ENCODE measurements around the gene STX11.

Gene STX11

DNA sequence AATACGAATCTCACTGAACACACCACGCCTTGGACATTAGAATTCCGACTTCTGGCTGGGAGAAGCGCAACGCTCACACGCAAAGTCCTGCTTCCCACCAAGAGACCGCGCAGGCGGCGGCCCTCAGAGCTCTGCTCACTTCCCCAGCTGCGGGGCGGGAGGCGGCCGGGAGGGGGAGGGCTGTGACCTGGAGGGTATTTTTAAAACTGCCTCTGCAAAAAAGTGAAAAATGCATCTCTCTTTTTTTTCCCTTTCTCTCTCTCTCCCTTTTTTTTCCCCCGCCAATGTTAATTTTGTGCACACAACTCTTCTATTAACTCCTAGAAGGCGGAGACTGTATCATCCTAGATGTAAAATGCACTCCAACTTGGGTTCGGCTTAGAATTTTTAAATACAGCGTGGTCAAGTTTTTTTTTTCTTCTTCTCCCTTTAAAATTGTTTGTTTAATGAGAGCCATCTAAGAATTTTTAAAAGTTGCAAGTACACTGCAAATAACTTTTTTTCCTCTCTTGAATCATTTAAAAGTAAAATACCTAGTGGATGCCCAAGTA lies 66.4 kb downstream of the STX11 start:
- no peak for DNase-seq

DNA sequence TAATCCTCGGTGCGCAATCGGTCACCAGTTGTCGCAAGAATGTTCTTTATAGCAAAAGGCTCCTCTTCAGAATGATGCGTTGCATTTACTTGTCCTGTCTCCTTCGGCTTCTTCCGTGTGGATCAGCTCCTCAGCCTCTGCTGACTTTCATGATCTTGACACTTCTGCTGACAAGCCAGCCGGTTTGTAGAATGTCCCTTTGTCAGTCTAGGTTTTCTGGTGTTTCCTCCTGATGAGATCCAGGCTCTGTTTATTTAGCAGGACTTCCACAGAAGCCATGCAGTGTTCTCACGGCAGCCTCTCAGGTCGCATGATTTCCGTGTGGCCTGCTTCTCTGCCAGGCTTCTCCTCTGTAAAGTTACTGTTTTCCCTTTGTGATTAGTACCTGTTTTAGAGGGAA lies 66.9 kb downstream of the STX11 start:
- no peak for DNase-seq

DNA sequence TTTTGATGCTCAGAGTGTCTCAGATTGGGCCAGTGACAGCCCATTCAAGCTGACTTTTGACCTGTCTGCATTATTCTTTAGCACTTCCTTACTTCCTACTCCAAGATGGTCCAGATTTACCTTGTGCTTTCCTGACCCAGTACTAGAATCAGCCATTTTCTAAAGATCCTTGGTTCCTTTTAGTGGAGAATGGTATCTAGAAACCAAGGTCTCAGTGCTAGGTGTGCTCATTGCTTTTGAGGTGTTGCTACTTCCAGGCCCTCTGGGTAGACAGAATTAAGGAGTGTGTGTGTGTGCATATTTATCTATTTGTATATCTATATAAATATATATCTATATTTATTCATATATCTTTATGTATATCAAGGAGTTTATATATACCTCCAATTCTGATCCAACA lies 67.5 kb downstream of the STX11 start:
- no peak for DNase-seq

DNA sequence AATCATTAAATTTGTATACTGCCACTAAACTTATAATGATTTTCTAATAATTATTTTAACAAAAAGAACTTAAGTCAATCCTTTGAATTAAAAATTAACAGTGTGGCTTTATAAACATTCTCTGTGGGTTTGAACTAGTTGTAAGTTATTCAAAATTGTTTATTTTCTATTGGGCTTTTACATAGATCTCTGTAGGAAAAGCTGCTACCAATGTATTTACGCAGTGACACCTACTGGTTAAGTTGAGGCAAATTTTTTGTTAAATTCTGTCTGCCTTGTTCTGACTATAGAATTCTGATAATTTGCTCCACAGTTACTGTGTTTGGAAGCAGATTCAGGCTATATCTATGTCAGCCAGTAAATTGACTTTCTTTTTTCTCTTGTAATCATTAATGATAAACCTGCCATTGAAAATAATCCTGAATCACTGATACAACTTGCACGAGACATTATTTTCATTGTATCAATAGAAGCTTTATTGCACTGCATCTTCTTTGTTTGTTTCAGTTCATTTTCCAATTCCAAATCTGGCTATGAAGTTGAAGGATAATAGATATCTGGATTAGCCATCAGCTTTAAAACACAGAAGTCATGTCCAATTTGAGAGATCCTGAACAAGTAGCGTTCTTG lies 68.9 kb downstream of the STX11 start:
- no peak for DNase-seq

DNA sequence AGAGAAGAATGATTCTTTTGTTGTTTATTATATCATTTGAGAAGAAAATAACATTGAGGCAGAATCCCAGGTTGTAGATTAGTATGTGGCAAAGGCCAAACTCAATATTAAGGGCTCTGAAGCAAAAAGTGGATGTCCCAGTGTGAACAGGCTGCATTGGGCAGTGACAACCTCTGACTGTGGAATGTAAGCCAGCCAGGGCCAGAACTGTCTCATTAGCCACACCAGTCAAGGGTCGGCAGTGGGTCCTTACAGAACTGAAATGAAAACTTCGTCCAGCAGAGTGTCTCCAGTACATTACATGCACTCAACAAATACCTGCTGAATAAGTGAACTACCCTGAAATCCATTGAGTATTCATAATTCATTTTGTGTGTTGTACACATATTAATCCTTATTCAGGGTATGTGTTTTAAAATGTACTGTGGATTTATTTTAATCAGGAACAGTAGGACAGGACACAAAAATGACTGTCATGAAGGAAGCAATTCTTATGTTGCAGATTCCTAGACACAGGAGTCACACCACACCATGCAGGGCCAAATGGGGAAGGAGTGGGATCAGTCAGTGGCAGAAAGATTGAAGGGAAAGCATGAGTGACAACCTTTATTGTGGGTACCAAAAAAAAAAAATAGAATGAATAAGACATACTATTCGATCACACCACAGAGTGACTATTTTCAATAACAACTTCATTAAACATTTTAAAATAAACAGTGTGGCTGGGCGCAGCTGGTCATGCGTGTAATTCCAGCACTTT lies 69.9 kb downstream of the STX11 start:
- DNase-seq: no peak

DNA sequence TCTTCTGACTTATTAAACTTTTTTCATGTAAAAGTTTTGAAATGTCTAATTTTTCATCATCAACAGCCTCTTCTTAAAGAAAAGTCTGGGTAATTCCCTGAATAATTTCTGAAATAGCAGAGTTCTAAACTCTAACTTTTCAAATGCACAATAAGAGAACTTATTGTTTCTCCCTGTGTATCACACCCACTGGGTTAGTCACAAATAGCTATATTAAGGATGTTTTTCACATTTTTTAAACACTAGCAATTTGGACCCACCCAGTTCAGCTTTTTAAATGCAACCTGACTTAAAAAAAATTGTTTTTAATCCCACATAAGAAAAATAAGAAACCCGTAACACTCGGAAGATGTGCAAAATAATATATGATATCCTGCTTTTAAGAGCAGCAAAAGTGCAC lies 73.4 kb downstream of the STX11 start:
- no peak for DNase-seq

DNA sequence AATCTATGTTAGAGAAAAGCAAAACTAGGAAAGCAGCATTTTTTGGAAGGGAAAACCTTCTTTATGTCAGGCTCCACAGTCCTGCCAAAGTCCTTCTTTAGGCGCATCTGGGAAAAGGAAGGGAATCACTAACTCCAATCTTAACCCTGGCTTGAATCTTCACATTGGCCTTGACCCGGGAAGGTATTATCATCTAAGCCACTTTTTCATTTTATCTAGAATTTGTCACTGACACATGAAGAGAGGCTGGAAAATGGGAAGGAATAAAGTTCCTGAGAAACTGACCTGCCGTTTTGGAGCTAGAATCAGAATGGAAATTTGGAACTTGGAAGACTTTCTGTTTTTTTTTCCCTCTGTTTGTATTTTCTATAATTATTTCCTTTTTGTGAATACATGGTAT lies 81.4 kb downstream of the STX11 start:
- DNase-seq: no peak

DNA sequence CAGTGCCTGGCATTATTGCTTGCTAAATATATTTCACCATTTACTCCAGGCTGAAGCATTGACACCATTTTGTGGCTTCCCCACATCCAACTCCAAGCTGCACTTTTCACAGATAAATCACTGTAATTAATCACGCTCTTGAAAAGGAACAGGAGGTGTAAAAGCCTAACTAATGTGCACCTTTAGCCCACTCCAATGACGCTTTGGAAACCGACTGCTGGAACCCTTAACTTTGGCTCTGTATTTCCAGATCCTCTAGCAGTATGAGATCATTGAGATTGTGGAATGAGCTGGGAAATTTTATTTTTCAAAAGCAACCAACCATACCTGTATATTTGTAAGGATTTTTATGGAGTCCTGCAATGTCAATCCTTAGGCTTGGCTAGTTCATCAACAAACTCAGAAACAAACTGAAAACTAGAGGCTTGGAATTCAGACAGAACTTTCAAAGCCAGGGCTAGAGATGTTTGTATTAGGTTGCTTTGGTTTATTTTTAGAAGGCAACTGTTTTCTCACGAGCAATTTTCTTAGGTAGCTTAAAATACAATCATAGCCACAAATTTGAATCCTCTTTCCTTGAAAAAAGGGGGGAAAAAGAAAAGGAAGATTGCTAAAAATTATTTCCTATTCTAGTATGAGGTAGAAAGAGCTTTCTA lies 82.0 kb downstream of the STX11 start:
- no peak for DNase-seq

DNA sequence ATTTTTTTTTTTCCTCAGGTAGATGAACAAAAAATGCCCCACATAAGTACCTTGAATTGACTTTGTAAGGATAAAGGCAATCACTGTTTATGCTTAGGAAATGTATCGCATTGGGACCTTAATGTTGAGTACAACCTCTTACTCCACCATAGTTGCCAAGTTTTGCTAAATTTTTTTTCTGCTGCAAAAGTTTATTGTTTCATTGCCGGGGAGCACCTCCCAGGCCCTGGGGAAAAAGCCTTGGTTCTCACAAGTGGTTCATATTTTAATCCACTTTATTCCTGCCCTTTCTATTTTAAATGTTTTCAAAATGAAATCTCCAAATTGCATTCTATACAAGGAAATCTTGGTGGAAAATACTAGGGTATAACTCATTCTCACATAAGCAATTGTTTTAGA lies 82.5 kb downstream of the STX11 start:
- DNase-seq: no peak

DNA sequence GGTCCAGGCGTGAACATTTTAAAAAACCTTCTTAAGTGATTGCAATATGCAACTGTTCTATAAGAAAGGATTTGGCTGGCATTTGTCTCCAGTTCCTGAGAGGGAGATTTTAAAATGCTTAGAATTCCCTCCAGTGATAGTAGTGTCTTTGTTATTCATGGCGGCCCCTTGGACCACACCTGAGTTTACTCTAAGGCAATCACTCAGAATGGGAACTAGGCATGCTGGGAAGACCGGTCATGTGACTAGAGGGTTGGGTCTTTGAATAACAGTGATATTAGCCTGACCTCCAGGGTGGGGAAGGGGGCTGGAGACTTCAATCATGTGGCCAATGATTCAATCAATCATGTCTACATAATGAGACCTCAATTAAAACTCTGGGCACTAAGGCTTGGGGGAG lies 84.1 kb downstream of the STX11 start:
- no peak for DNase-seq

DNA sequence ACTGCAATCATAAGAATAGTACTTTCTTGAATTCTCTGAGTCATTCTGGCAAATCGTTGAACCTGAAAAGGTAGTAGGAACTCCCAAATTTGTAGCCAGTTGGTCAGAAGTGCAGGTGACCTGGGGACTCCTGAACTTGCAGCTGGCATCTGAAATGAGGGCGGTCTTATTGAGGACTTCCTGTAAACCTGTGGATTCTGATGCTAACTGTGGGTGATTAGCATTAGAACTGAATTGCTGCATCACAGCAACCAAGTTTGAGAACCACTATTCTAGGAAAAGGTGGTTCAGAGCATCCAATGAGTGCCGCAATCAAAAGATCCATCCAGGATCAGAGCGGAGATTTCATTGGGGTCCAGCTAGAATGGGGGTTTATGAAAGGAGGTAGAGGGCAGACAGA lies 84.6 kb downstream of the STX11 start:
- no peak for DNase-seq

Data from NCI-H446 treated with DMSO at 0.1 percent for 48 hours (cell line).